SJSA1 (cell line): ENCODE data around the gene GRK2. TPM values are rescaled to one million over a fixed set of nuclear protein-coding genes. Genes with fewer than 3 reads are reported as not detected.

Experiments used
- DNase-seq, 2 experiments: peaks; one replicate each; pipeline ENCODE4 v3.0.0-alpha.2; 2015 to 2020; ENCODE audit warnings: low spot score in 2 of 2, low read depth in 1 of 2
- H3K27ac ChIP-seq: fragments of 250-450 bp; sonication (Bioruptor Pico); 2 replicates; pipeline ENCODE4 v1.5.1; 2020; ENCODE audit warnings: mild to moderate bottlenecking, moderate library complexity
- H3K27me3 ChIP-seq: fragments of 250-450 bp; sonication (Bioruptor Pico); replicated peaks from 2 replicates; pipeline ENCODE4 v1.5.1; 2020; ENCODE audit warnings: mild to moderate bottlenecking, moderate library complexity
- H3K36me3 ChIP-seq: fragments of 250-450 bp; sonication (Bioruptor Pico); 2 replicates; pipeline ENCODE4 v1.5.1; 2020; ENCODE audit warnings: mild to moderate bottlenecking
- H3K4me1 ChIP-seq: fragments of 250-450 bp; sonication (Bioruptor Pico); replicated peaks from 2 replicates; pipeline ENCODE4 v1.6.1; 2021; ENCODE audit warnings: mild to moderate bottlenecking
- H3K4me3 ChIP-seq: fragments of 250-450 bp; sonication (Bioruptor Pico); 2 replicates; pipeline ENCODE4 v1.5.1; 2020; ENCODE audit warnings: mild to moderate bottlenecking
- H3K9me3 ChIP-seq: fragments of 250-450 bp; sonication (Bioruptor Pico); replicated peaks from 2 replicates; pipeline ENCODE4 v1.5.1; 2020; ENCODE audit warnings: mild to moderate bottlenecking
- total RNA-seq: library from RNA; depleted of rRNA; stranded (reverse); fragments of >200 nt; shearing (Covaris generic); gene quantifications from 2 replicates; pipeline ENCODE4 v1.2.3, GENCODE V29; 2014

GRK2 gene
- total RNA-seq, 1 experiment from 2014 or later = 138 TPM

DNA sequence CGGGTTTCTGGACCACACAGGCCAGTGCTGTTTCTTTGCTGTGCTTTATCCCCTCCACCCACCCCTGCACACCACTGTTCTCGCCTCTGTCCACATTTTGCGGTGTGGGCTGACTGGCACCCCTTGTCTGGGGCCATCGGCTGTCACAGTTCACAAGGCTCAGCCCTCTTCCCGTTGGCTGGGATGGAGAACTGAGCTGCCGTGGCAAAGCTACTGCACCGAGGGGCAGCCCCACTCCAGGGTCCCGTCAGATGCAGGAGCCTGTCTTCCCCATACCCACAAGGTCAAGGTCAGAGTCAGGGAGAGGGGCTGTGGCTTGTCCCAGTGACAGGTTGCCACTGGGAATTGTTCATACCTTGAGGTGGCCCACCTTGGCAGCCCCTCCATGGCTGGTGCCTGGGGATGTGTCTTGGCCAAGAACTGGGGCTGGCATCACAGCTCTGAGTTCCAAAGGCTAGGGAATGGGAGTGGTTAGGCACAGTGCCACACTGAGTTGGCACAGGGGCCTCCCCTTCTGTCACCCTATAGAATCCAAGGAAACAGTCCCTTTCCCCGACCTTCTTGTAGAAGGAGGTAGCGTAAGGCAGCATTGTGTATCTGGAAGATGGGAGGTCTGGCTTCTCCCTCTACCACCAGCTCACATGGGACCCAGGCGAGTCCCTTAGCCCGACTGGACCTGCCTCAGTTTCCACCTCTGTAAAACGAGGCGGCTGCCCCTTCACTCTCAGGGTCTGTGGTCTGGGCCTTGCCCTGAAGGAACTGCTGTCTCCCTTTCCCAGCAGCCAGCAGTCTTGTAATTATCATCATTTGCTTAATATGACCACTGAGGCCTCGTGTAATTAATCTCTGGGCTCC lies 3.4 kb downstream of the GRK2 start:
- peaks cover 79% of the 10 kb centered on the region for H3K36me3 ChIP-seq
- no peak for DNase-seq
- H3K27ac ChIP-seq = no peak overlapping the region
- H3K9me3 ChIP-seq = no peaks in the 10 kb centered on the region
- H3K4me3 ChIP-seq = no peak overlapping the region
- H3K4me1 ChIP-seq = peaks cover 39% of the 10 kb centered on the region
- H3K27me3 ChIP-seq = no peaks in the 10 kb centered on the region

DNA sequence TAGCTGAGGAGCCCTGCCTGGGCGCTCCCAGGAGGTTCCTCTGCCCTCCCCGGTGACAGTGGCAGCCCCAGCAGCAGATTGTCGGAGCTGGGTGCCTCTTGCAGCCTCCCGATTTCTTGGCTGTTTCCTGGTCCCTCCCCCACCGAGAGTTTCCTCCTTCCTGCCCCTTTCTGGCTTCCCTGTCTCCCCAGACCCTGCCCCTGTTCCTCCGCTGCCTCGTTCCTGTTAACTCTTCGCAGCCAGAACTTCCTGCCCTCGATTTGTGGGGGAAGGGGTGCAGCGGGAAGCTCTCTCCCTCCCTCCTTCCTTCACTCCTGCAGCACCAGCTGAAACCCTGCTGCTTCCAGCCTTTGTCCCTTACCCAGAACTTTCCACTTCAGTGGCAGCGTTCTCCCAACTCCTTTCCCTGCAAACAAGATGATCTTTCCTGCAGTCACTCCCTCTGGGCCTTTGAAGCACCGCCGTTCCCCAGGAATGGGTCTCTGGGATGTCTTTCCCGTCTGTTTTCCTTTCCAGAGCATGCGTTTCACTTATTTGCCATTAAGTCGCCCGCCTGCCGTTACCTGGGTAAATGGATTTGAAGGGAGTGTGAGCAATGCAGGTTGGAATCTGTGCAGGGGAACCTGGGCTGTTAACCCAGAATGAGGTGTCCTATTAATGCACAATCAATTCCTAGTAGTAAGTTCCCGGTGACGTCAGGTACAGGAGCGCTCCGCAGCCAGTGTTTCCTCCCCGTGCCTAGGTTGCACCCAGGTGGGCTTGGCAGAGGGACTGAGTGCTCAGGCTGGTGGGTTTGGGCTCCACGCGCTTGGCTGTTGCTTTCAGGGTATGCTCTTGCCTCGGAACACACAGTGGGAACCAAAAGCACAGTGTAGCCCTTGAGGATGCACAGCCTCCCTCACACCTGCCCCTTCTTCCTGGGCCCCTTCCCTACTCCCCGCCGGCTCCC lies 4.3 kb downstream of the GRK2 start:
- peaks cover 43% of the 10 kb centered on the region for H3K4me1 ChIP-seq
- no peak overlapping the region for H3K27ac ChIP-seq
- H3K4me3 ChIP-seq = no peak overlapping the region
- no peak for DNase-seq
- H3K27me3 ChIP-seq = no peaks in the 10 kb centered on the region
- H3K36me3 ChIP-seq = peaks cover 88% of the 10 kb centered on the region
- no peaks in the 10 kb centered on the region for H3K9me3 ChIP-seq

DNA sequence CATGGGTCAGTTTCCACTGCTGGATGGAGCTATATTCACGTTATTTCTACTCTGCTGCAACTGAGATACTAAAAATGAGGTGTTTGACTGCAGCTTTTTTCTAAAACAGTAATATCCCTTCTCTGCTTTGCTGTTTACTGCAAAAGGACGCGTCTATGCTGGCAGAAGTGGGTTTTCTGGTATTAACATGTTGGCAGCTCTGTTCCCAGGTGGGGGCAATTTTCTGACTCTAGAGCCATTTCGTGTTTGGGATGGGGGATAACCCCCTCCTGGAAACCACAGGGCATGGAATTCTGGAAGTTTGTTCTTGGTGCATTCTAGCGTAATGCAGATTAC lies 4.9 kb downstream of the GRK2 start:
- DNase-seq = no peak
- Histone ChIP-seq H3K9me3 (no peaks in the 10 kb centered on the region), H3K27me3 (no peaks in the 10 kb centered on the region), H3K4me3 (no peak overlapping the region), H3K36me3 (peaks cover 94% of the 10 kb centered on the region), H3K27ac (no peak overlapping the region), H3K4me1 (peaks cover 44% of the 10 kb centered on the region)

DNA sequence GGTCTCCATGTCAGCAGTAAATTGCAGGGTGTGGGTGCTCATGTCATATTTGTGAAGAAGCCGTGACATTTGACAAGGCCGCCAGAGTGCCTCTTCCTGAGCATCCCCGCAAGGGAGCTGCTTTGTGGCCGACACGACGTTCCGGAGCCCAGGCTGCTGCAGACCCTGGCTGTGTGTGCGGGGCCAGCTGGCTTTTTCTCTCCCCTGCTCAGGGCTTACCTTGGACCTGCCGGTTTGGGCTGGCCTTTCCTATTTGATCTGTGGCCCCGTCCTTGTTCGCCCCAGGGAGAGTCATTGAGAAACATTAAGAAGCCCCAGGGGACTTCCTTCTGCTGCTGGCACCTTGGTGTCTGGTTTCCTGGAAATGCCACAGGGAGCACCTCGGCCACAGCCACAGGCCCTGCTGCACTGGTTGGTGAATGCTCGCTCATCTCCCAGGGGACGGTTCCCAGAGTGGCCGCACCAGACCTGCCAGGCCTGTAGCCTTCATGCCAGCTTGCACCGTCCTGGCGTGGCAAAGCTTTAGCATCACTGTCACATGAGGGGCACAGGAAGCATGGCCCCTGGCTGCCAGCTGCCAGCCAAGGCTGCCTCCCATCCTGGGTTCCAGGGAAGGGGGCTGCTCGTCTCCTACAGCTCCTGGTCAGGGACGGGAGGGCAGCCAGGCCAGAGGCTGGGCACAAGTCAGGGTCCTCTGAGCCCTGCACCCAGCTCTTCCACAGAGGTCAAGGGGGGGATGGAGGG lies 5.4 kb downstream of the GRK2 start:
- DNase-seq = no peak
- Histone ChIP-seq H3K27ac (no peak overlapping the region), H3K9me3 (no peaks in the 10 kb centered on the region), H3K4me1 (peaks cover 49% of the 10 kb centered on the region), H3K4me3 (no peak overlapping the region), H3K36me3 (peaks cover 94% of the 10 kb centered on the region), H3K27me3 (no peaks in the 10 kb centered on the region)

DNA sequence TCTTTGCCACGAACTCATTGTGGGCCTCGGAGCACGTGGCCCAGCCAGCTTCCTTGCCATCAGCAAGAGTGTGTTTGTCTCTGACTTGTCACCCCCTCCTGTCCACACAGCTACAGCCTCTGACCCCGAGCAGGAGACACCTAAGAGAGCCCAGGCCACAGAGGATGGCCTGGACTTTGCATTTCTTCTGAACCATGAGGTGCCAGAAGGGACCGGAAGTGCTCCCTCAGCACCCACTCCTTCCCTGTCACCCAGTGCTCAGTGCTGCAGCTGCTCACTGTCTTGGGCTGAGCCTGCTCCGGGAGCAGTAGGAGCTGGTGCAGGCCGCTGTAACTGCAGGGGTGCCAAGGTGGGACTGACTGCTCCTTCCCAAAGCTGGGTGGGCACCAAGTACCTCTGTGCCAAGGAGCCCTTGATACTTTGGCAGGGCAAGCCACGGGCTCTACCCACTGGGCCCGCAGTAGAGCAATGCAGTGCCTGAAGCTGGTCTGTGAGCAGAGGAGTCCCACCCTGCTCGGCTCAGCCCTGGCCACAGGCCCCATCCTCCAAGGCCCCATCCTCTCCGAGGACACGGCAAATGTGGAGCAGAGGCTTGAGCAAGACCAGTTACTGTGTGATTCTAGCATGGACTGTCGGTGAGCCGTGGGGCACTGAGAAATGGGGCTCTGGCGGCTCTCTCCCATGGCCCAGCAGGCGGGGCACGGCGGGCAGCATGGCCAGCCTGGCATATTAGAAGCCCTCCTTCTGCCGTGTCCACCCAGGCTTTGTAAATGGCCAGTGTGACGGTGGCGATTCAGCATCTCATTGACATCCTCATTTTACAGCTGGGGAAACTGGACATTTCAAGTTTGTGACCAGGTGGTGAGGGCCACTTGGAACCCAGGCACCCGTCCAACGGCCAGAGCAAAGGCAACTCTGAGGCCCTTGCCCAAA lies 6.3 kb downstream of the GRK2 start:
- Histone ChIP-seq H3K27ac (no peak overlapping the region), H3K4me3 (no peak overlapping the region), H3K27me3 (no peaks in the 10 kb centered on the region), H3K9me3 (no peaks in the 10 kb centered on the region), H3K4me1 (peaks cover 52% of the 10 kb centered on the region), H3K36me3 (peaks cover 92% of the 10 kb centered on the region)
- DNase-seq = no peak

DNA sequence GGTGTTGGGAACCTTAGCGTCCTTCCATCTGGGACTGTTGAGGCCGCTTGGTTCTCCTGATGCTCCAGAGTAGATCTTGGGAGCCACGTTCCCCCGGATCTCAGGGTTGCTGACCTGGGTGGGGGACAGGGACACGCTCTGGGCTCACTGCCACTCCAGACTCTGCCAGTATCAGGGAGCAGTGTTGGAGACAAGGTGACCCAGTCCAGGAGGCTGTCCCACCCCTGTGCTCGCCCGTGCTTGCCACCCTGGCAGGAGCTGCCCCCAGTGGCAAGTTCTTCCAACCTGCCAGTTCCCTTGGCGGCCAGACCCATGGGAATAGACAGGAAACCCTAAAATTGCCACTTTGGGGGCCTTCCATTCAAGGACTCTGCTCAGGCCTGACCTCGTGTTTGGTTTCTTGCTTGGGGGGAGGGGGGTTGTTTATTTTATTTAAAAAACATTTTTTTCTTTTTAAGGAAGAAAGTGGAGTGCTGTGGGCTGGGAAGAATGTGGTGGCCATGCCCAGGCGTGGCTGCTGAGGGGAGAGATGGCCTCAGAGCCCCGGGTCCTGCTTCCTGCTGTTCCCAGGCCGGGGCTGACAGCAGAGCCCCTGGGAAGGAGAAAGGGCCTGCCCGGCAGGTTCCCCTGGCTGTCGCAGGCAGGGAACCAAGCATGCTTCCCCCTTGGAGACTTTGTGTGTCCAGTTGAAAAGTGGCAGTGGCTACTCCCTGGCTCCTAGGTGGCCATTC lies 7.2 kb downstream of the GRK2 start:
- peak in 1 of 2 experiments; percentile 74 for DNase-seq
- Histone ChIP-seq H3K36me3 (peaks cover 92% of the 10 kb centered on the region), H3K4me3 (no peak overlapping the region), H3K27me3 (no peaks in the 10 kb centered on the region), H3K27ac (peak overlapping the region; percentile 28), H3K9me3 (no peaks in the 10 kb centered on the region), H3K4me1 (peaks cover 54% of the 10 kb centered on the region)

DNA sequence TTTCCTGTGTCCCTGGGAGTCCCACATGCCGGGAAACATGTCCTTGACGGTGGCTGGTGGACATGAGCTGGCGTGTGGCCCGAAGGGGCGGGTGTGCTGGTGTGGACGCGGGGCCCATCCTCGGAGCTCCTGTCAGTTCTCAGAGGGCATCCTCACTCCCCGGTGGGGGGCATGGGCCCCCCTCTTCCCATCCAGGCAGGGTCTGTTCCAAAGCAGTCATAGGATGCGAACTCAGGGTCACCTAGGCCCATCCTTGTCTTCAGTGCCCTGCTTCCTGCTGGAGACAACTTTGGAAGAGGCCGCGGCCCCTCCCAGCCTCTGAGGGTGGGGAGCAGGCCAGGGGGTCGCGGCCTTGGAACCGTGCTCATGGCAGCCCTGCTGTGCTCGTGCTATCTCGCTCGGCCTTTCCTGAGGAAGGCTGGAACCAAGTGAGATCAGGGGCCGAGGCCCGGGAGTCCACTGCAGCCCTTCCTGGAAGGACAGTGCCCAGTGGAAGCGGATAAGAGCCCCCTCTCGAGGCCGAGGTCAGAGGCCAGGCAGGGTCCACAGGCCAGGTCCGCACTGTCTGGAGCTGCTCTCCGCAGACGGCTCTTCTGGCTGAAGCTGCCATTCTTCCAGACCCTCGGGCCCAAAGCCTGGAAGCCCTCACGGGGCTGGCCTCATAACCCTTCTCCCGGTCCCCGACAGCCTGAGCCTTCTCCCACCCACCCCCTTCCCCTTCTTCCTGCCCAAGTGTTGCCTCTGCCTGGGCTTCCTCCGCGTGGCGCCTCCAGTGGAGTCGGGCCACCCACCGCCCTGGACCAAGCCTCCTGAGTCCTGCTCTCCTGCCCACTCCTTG lies 8.7 kb downstream of the GRK2 start:
- peaks cover 54% of the 10 kb centered on the region for H3K4me1 ChIP-seq
- no peak for DNase-seq

DNA sequence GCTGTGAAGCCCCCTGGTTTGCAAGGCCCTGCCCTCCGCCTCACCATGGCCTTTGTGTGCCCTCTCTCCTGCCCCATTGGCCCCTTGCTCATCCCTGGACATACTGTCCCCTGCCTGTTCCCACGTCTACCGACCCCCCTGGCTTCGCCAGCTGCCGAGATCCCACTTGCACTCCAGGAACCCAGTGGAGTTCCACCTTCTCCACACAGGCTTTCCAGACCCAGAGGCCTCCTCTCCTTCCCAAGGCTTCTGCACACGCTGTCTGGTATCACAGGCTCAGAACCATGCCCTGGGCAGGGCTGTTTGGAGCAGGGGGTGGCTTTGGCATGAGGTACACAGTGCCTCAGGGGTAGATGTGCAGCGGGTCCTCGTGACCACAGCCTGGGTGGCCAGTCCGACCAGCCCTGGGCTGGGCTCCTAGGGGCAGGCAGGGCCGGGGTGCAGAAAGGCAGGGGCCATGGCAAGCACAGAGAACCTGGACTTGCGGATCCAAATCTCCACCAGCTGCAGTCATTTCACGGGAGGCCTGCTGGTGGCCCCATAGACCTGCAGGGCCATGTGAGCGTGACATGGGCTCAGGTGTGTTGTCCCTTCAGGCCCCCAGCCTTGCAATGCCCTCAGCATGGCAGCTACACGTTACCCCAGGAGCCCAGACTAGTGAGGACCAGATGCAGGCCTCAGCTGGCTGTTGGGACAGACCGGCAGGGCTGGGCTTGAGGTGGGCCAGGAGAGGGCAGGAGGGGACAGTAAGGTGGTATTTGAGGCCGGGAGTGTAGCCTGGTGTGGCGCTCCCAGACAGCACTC lies 9.5 kb downstream of the GRK2 start:
- no peaks in the 10 kb centered on the region for H3K9me3 ChIP-seq
- H3K4me1 ChIP-seq = peaks cover 54% of the 10 kb centered on the region
- DNase-seq = no peak
- H3K27ac ChIP-seq = no peak overlapping the region
- H3K4me3 ChIP-seq = no peak overlapping the region
- peaks cover 92% of the 10 kb centered on the region for H3K36me3 ChIP-seq
- no peaks in the 10 kb centered on the region for H3K27me3 ChIP-seq

More for the DNA sequence above, 8.7 kb downstream of the GRK2 start:
- Histone ChIP-seq H3K9me3 (no peaks in the 10 kb centered on the region), H3K27ac (no peak overlapping the region), H3K36me3 (peaks cover 92% of the 10 kb centered on the region), H3K27me3 (no peaks in the 10 kb centered on the region), H3K4me3 (no peak overlapping the region)

DNA sequence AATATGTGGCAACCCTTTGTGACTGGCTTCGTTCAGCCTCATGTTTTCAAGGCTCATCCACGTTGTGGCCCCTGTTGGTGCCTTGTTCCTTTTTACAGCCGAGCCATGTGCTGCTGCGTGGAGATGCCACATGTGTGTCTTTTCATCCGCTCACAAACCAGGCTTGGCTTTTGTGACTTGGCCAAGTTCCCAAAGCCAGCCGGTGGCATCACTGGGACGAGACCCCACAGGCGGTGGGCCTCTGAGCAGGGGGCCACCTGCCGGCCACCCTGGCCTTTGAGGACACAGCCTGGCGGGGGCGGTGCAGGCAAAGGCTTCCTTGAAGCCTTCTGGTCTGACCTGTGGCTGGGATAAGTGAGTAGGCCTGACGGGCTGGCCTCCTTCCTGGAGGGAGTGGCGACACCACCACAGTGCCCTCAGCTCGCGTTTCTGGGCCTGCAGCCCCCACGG lies 10.5 kb downstream of the GRK2 start:
- peaks cover 92% of the 10 kb centered on the region for H3K36me3 ChIP-seq
- no peaks in the 10 kb centered on the region for H3K9me3 ChIP-seq
- DNase-seq = peak; percentile 80 to 87
- H3K27ac ChIP-seq = peak overlapping the region; percentile 74
- peak overlapping the region; percentile 22 for H3K4me3 ChIP-seq
- H3K4me1 ChIP-seq = peaks cover 54% of the 10 kb centered on the region
- no peaks in the 10 kb centered on the region for H3K27me3 ChIP-seq

DNA sequence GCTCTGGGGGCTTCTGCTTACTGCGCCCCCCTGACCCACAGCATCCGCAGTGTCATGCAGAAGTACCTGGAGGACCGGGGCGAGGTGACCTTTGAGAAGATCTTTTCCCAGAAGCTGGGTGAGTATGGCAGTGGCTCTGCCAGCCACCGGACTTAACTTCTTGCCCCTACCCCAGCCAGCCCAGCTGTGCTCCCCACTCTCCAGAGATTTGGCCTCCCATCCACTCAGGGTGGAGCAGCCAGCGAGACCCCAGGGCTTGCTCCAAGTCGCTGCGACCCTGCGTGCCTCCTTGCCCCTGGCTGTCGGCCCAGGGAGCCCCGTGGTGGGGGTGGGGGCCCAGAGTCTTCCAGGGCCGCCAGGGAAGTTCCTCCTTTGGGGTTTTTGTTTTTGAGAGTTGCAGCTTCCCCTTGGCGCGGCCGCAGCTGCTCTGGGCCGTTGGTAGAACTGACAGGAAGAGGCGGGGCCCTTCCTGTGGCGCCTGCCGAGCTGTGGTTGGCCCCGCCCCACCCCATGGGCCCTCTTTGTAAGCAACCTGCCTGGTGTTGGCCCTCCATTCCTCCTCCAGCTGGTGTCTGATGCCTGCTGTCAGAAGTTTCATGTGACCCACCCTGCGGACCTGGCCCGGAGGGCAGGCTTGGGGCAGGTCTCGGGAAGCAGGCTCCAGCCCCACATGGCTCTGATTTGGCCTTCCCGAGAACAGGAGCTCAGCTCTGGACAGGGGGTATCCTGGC lies 11.1 kb downstream of the GRK2 start:
- peak overlapping the region; percentile 74 for H3K27ac ChIP-seq
- peaks cover 53% of the 10 kb centered on the region for H3K4me1 ChIP-seq
- H3K9me3 ChIP-seq = no peaks in the 10 kb centered on the region
- no peaks in the 10 kb centered on the region for H3K27me3 ChIP-seq
- peaks cover 92% of the 10 kb centered on the region for H3K36me3 ChIP-seq
- peak overlapping the region; percentile 22 for H3K4me3 ChIP-seq
- peak; percentile 93 to 94 for DNase-seq
